ENCODE measurements around the gene DAO.

DAO gene

DNA sequence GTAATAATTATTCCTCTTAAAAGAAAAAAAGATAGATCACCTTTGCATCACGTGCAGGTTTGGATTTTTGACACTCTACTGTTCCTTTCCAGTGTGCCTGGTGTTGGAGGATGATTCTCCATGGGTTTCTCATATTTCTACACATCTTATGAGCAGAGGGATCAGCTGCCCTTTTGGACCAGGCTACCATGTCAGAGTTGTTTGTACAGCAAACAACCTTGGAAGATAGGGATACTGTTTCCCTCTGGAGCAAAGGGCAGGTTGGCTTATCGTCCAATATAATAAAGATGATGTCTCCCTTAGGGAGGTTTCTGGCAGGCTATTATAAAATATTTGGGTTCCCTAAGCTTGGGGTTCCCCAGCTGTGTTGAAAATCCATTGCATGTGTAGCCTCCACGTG is 42.1 kb downstream of the DAO start:
- H3K36me3 ChIP-seq (ENCODE audit: insufficient read depth, low read length) = no peaks in the 10 kb centered on the region
- H3K9me3 ChIP-seq (ENCODE audit: insufficient read depth, low read depth, low read length) = peaks cover 3% of the 10 kb centered on the region; the same call in 1 of the 2 replicates
- no peak overlapping the region for H3K4me3 ChIP-seq (ENCODE audit: low read length)
- no peaks in the 10 kb centered on the region for H3K4me1 ChIP-seq (ENCODE audit: insufficient read depth, low read length)
- H3K9ac ChIP-seq (ENCODE audit: low read depth, low read length) = no peak overlapping the region
- H3K27me3 ChIP-seq (ENCODE audit: insufficient read depth, low read length) = no peaks in the 10 kb centered on the region
- H3K27ac ChIP-seq (ENCODE audit: low read depth, low read length) = no peak overlapping the region
- 73% methylated on average over 2 of the region's 3 CpGs for WGBS

DNA sequence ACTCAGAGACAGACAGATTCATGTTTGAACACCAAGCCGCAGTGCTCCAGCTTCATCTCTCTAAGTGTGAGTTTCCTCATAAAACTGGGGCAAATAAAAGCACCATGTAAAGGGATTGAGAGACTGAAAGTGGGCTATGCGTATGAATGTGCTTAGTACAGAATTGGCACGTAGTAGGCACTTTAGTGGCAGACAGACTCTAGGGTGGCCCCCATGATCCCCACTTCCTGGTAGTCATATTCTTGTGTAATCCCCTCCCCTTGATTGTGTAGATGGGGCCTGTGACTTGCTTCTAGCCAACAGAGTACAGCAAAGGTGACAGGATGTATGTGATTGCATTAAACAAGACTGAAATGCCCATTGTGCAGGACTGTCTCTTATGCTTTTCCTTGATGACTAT is 43.0 kb downstream of the DAO start:
- no peak overlapping the region for H3K9ac ChIP-seq (ENCODE audit: low read depth, low read length)
- 95% methylated on average over 3 of the region's 3 CpGs for WGBS
- H3K36me3 ChIP-seq (ENCODE audit: insufficient read depth, low read length) = no peaks in the 10 kb centered on the region
- no peaks in the 10 kb centered on the region for H3K27me3 ChIP-seq (ENCODE audit: insufficient read depth, low read length)
- H3K4me1 ChIP-seq (ENCODE audit: insufficient read depth, low read length) = no peaks in the 10 kb centered on the region
- no peak overlapping the region for H3K27ac ChIP-seq (ENCODE audit: low read depth, low read length)
- peaks cover 6% of the 10 kb centered on the region; the same call in 1 of the 2 replicates for H3K9me3 ChIP-seq (ENCODE audit: insufficient read depth, low read depth, low read length)
- no peak overlapping the region for H3K4me3 ChIP-seq (ENCODE audit: low read length)

DNA sequence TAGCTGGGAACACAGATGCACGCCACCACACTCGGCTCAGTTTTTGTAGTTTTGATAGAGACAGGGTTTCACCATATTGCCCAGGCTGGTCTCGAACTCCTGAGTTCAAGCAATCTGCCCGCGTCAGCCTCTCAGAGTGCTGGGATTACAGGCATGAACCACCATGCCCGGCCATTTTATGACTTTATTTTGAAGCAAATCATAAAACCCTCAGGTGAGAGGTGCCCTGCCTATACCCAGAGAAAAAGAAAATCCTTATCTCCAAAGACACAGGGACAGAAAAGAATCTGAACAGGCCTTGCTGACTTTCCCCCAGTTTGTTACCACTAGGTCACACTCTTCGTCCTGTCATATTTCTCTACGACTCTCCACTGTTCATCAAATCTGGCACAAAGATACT is 48.8 kb downstream of the DAO start:
- Histone ChIP-seq H3K36me3 (ENCODE audit: insufficient read depth, low read length) (no peaks in the 10 kb centered on the region), H3K9ac (ENCODE audit: low read depth, low read length) (no peak overlapping the region), H3K4me3 (ENCODE audit: low read length) (no peak overlapping the region), H3K27ac (ENCODE audit: low read depth, low read length) (no peak overlapping the region), H3K4me1 (ENCODE audit: insufficient read depth, low read length) (peaks cover 5% of the 10 kb centered on the region; the same call in 1 of the 2 replicates), H3K9me3 (ENCODE audit: insufficient read depth, low read depth, low read length) (peaks cover 6% of the 10 kb centered on the region; the same call in 1 of the 2 replicates), H3K27me3 (ENCODE audit: insufficient read depth, low read length) (no peaks in the 10 kb centered on the region)
- 94% methylated on average over 8 of the region's 8 CpGs for WGBS

DNA sequence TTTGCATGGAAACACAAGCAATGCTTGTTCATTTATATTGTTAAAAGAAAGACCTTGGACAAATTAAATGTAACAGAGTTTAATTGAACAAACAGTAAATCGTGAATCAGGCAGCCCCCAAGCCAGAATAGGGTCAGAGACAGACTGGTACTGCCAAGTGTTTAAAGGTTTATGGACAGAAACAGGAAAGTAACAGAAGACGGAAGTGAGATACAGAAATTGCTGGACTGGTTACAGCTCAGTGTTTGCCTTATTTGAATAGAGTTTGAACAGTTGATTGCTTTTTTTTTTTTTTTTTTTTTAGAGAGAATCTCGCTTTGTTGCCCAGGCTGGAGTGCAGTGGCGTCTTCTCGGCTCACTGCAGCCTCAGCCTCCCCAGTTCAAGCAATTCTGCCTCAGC is 50.3 kb downstream of the DAO start:
- WGBS = 96% methylated on average over 5 of the region's 5 CpGs
- no peaks in the 10 kb centered on the region for H3K27me3 ChIP-seq (ENCODE audit: insufficient read depth, low read length)
- no peak overlapping the region for H3K27ac ChIP-seq (ENCODE audit: low read depth, low read length)
- no peaks in the 10 kb centered on the region for H3K36me3 ChIP-seq (ENCODE audit: insufficient read depth, low read length)
- H3K4me3 ChIP-seq (ENCODE audit: low read length) = no peak overlapping the region
- peaks cover 6% of the 10 kb centered on the region; the same call in 1 of the 2 replicates for H3K9me3 ChIP-seq (ENCODE audit: insufficient read depth, low read depth, low read length)
- no peak overlapping the region for H3K9ac ChIP-seq (ENCODE audit: low read depth, low read length)
- H3K4me1 ChIP-seq (ENCODE audit: insufficient read depth, low read length) = peaks cover 5% of the 10 kb centered on the region; the same call in 1 of the 2 replicates

DNA sequence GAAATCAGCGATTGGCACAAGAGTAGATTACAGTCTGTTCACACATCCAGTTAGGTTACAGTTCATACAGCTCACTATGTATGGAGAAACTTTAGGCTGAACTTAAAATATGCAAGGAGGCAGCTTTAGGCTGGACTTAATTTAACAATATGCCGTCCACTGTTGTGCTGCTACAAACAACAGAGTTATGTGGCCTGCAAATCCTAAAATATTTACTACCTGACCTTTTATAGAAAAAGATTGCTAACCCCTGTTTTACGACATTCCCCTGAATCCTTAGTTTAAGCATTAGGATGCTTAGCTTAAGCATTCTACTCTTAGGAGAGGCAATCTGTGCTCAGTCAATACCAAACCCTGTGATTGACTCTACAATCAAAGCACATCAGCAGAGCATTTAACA is 50.9 kb downstream of the DAO start:
- WGBS = 91% methylated on average over 3 of the region's 3 CpGs
- H3K4me1 ChIP-seq (ENCODE audit: insufficient read depth, low read length) = peaks cover 5% of the 10 kb centered on the region; the same call in 1 of the 2 replicates
- H3K36me3 ChIP-seq (ENCODE audit: insufficient read depth, low read length) = no peaks in the 10 kb centered on the region
- H3K4me3 ChIP-seq (ENCODE audit: low read length) = no peak overlapping the region
- H3K9me3 ChIP-seq (ENCODE audit: insufficient read depth, low read depth, low read length) = peaks cover 6% of the 10 kb centered on the region; the same call in 1 of the 2 replicates
- no peak overlapping the region for H3K9ac ChIP-seq (ENCODE audit: low read depth, low read length)
- no peak overlapping the region for H3K27ac ChIP-seq (ENCODE audit: low read depth, low read length)
- H3K27me3 ChIP-seq (ENCODE audit: insufficient read depth, low read length) = no peaks in the 10 kb centered on the region

DNA sequence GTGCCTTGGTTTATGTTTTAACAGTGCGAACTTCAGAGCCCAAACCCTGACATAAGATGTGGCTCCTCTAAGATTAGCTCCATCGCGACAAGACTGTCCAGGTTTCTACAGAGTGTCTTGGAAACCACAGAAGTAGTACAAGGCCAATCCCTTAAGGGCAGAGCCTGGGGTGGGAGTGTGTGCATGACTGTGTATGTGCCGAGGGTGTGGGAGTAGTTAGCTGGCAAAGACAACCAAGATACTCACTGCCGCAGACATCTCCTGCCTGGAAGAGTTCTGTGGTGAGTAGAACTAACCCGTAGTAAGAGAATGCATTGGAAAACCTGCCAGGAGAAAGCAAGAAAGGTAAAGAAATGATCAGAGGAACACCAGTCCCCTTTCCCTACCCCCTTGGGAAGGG is 54.1 kb downstream of the DAO start:
- Histone ChIP-seq H3K36me3 (ENCODE audit: insufficient read depth, low read length) (no peaks in the 10 kb centered on the region), H3K27ac (ENCODE audit: low read depth, low read length) (no peak overlapping the region), H3K27me3 (ENCODE audit: insufficient read depth, low read length) (no peaks in the 10 kb centered on the region), H3K4me3 (ENCODE audit: low read length) (no peak overlapping the region), H3K9ac (ENCODE audit: low read depth, low read length) (no peak overlapping the region), H3K9me3 (ENCODE audit: insufficient read depth, low read depth, low read length) (no peaks in the 10 kb centered on the region), H3K4me1 (ENCODE audit: insufficient read depth, low read length) (peaks cover 5% of the 10 kb centered on the region; the same call in 1 of the 2 replicates)
- 97% methylated on average over 6 of the region's 6 CpGs for WGBS

DNA sequence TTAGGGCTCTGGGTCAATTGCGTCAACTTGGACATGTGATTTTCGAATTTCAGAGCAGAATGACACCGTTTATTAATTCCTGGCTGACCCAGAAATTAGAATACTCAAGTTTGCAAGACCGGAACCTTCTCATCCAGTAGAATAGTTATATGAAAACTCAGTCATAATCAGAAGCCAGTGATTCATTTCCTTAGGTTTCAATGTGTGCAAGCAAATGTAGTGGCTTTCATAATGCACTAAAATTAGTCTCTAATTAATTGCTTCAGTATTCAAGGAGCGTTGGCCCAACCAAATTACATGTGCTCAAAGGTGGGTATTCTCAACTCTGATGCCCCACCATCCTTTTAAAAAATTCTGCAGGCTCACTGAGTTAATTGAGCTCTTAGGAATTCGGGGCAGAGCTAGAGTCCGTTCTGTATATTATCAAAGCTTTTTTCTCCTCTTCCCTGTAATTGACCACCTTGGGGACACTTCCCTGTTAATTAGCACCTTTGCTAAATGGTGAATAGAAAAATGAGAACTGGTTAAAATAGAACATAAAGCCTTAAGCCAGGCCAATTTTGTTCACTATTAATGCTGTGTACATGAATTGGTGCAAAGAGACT is 55.4 kb downstream of the DAO start:
- no peak overlapping the region for H3K27ac ChIP-seq (ENCODE audit: low read depth, low read length)
- H3K27me3 ChIP-seq (ENCODE audit: insufficient read depth, low read length) = no peaks in the 10 kb centered on the region
- no peak overlapping the region for H3K9ac ChIP-seq (ENCODE audit: low read depth, low read length)
- no peaks in the 10 kb centered on the region for H3K9me3 ChIP-seq (ENCODE audit: insufficient read depth, low read depth, low read length)
- WGBS = 92% methylated on average over 7 of the region's 7 CpGs
- H3K36me3 ChIP-seq (ENCODE audit: insufficient read depth, low read length) = no peaks in the 10 kb centered on the region
- no peak overlapping the region for H3K4me3 ChIP-seq (ENCODE audit: low read length)
- H3K4me1 ChIP-seq (ENCODE audit: insufficient read depth, low read length) = peaks cover 5% of the 10 kb centered on the region; the same call in 1 of the 2 replicates

DNA sequence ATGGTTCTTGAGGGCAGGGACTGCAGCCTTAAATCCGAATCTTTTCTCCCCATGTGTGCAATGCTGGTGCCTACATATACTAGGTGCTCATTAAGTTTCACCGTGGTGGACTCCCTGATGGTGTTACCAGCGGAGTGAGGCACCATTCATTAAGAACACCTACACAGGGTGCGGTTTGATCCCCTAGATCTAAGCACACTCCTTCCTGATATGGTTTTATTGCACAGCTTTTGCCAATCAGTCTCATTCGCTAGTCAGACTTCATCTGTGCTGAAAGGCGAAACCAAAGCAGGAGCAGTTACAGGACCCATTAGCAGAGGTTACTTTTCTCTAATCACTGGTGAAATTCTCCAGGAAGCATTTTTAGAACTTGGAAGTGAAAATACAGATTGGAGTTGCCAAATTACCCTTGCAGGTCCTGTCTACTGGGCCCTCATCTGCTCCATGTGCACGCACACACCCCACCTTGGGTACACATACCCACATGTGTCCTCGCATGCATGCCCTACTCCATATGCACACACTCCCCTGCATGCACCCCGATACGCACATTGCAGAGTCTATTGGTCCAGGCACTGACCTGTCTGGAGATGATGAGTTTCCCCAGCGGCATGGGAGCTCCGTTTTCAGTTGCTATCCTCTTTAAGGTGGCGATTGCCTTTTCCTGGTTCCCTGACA is 58.5 kb downstream of the DAO start:
- Histone ChIP-seq H3K4me3 (ENCODE audit: low read length) (no peak overlapping the region), H3K27me3 (ENCODE audit: insufficient read depth, low read length) (no peaks in the 10 kb centered on the region), H3K27ac (ENCODE audit: low read depth, low read length) (no peak overlapping the region), H3K36me3 (ENCODE audit: insufficient read depth, low read length) (no peaks in the 10 kb centered on the region), H3K9me3 (ENCODE audit: insufficient read depth, low read depth, low read length) (no peaks in the 10 kb centered on the region), H3K9ac (ENCODE audit: low read depth, low read length) (no peak overlapping the region), H3K4me1 (ENCODE audit: insufficient read depth, low read length) (no peaks in the 10 kb centered on the region)
- 93% methylated on average over 13 of the region's 13 CpGs for WGBS

DNA sequence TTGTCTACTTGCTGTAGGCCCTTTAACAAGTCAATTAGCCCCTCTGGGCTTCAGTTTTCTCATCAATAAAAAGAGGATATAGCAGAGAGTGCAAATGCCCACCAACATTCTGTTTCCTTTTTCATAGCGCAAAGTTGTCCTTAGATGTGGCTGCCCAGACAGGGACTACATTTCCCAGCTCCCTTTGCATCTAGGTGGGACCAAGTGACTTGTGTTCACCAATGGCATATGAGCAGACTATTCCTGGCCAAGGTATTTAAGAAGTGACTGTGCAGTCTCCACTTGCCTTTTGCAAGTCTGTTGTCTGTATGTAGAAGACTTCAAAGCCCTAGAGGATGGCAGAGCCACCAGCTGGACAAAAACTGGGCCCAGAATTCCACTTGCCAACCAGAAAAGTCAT is 59.7 kb downstream of the DAO start:
- Histone ChIP-seq H3K36me3 (ENCODE audit: insufficient read depth, low read length) (no peaks in the 10 kb centered on the region), H3K27me3 (ENCODE audit: insufficient read depth, low read length) (no peaks in the 10 kb centered on the region), H3K9ac (ENCODE audit: low read depth, low read length) (no peak overlapping the region), H3K27ac (ENCODE audit: low read depth, low read length) (no peak overlapping the region), H3K4me3 (ENCODE audit: low read length) (no peak overlapping the region), H3K4me1 (ENCODE audit: insufficient read depth, low read length) (no peaks in the 10 kb centered on the region), H3K9me3 (ENCODE audit: insufficient read depth, low read depth, low read length) (no peaks in the 10 kb centered on the region)
- WGBS = 82% methylated on average over 1 of the region's 1 CpG

DNA sequence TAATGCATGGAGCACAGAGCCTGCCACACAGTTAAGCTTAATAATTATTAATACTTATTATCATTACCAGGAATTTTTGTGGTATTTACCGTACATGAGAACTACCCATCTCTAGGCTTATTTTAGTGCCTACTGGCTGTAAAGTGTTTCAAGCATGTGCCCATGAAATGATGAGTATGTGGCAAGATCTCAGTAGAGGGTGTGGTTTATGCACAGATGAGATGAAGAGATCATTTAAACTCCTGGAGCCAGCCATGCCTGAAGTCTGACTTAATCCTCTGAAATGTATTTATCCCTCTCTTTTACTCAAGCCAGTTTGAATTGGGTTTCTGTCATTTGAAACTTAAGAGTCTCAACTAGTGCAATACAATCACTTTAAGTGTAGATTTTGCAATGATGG is 60.2 kb downstream of the DAO start:
- H3K9ac ChIP-seq (ENCODE audit: low read depth, low read length) = no peak overlapping the region
- 100% methylated on average over 1 of the region's 1 CpG for WGBS
- H3K36me3 ChIP-seq (ENCODE audit: insufficient read depth, low read length) = no peaks in the 10 kb centered on the region
- no peak overlapping the region for H3K4me3 ChIP-seq (ENCODE audit: low read length)
- no peaks in the 10 kb centered on the region for H3K4me1 ChIP-seq (ENCODE audit: insufficient read depth, low read length)
- no peak overlapping the region for H3K27ac ChIP-seq (ENCODE audit: low read depth, low read length)
- no peaks in the 10 kb centered on the region for H3K27me3 ChIP-seq (ENCODE audit: insufficient read depth, low read length)
- no peaks in the 10 kb centered on the region for H3K9me3 ChIP-seq (ENCODE audit: insufficient read depth, low read depth, low read length)

DNA sequence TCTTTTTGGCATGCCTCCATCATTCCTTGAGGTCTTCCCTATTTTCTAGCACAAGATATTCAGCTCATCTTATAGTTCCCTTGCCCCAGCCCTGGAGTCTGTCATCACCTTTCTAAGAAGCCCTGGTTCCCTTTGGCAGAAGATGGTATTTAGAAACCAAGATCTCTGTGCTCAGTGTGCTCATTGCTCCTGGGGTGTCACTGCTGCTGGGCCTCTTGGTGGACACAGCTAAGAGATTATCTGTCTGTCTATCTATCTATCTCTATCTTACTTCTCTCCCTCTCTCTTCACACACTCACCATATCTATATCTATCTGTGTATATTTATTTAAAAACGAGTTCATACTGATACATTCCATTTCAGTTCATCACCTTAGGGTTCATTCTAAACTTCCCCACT is 67.2 kb downstream of the DAO start:
- Histone ChIP-seq H3K4me3 (ENCODE audit: low read length) (no peak overlapping the region), H3K27ac (ENCODE audit: low read depth, low read length) (no peak overlapping the region), H3K9me3 (ENCODE audit: insufficient read depth, low read depth, low read length) (peaks cover 9% of the 10 kb centered on the region), H3K36me3 (ENCODE audit: insufficient read depth, low read length) (no peaks in the 10 kb centered on the region), H3K9ac (ENCODE audit: low read depth, low read length) (no peak overlapping the region), H3K27me3 (ENCODE audit: insufficient read depth, low read length) (no peaks in the 10 kb centered on the region), H3K4me1 (ENCODE audit: insufficient read depth, low read length) (no peaks in the 10 kb centered on the region)
- WGBS = 55% methylated on average over 1 of the region's 1 CpG
